ENCODE measurements around the gene KLHL10. TPM values are rescaled to one million over a fixed set of nuclear protein-coding genes. Genes with fewer than 3 reads are reported as not detected.
"Not testable (repeated sequence)": the region's sequence is repeated elsewhere in the genome, so short reads cannot be mapped to it uniquely, and the experiment has no call there.

KLHL10 gene
- total RNA-seq, 1 donor from 2014 or later, result 0.50 TPM

GRCh38 chr17:41824086-41824485 is 13.5 kb upstream of the KLHL10 start:
- no peaks in the 10 kb centered on the region for H3K4me1 ChIP-seq
- TF ChIP-seq CTCF (IDR thresholded peaks at IDR 0.05), result no peak
- peaks cover 44% of the 10 kb centered on the region for H3K36me3 ChIP-seq
- no peaks in the 10 kb centered on the region for H3K27me3 ChIP-seq (ENCODE audit: low read depth)
- H3K27ac ChIP-seq, result no peak overlapping the region
- H3K9me3 ChIP-seq, result no peaks in the 10 kb centered on the region
- intact Hi-C loops (cut with DNase I), result no loop called here
- no peak overlapping the region for H3K4me3 ChIP-seq
- no peak for DNase-seq
- no peak for ATAC-seq

- Histone ChIP-seq H3K27me3 (ENCODE audit: low read depth) (no peaks in the 10 kb centered on the region), H3K4me3 (no peak overlapping the region), H3K27ac (no peak overlapping the region), H3K4me1 (no peaks in the 10 kb centered on the region), H3K36me3 (peaks cover 55% of the 10 kb centered on the region), H3K9me3 (no peaks in the 10 kb centered on the region)
- no peak for TF ChIP-seq CTCF (IDR thresholded peaks at IDR 0.05)
- intact Hi-C loops (cut with DNase I), result no loop called here
- peak; percentile 20 for DNase-seq
- ATAC-seq, result peak in 1 of 2 donors; percentile 15
Observed at GRCh38 chr17:41825175-41825845, 12.3 kb upstream of the KLHL10 start.

GRCh38 chr17:41829961-41830360 is 7.7 kb upstream of the KLHL10 start:
- H3K27ac ChIP-seq; H3K9me3 ChIP-seq; H3K27me3 ChIP-seq (ENCODE audit: low read depth); DNase-seq; intact Hi-C loops (cut with DNase I); H3K4me1 ChIP-seq; ATAC-seq; H3K4me3 ChIP-seq: not testable (repeated sequence)
- H3K36me3 ChIP-seq, result peaks cover 68% of the 10 kb centered on the region

- peaks cover 19% of the 10 kb centered on the region for H3K36me3 ChIP-seq
- H3K4me1 ChIP-seq, result peaks cover 17% of the 10 kb centered on the region
- no peaks in the 10 kb centered on the region for H3K9me3 ChIP-seq
- no peaks in the 10 kb centered on the region for H3K27me3 ChIP-seq (ENCODE audit: low read depth)
- no peak for DNase-seq
- H3K4me3 ChIP-seq, result peak overlapping the region; percentile 97
- peak; percentile 60 to 72 for ATAC-seq
- intact Hi-C loops (cut with DNase I), result no loop called here
- TF ChIP-seq CTCF (IDR thresholded peaks at IDR 0.05), result no peak
- peak overlapping the region; percentile 79 for H3K27ac ChIP-seq
Observed at GRCh38 chr17:41835214-41835799, 2.3 kb upstream of the KLHL10 start.

GRCh38 chr17:41835800-41836549 is 1.6 kb upstream of the KLHL10 start, which contains the start of gene NT5C3B:
NT5C3B (minus strand) TSS chr17:41836232; CDS start chr17:41836193, 39 bp downstream.
- H3K9me3 ChIP-seq, result no peaks in the 10 kb centered on the region
- peak; percentile 73 for DNase-seq
- intact Hi-C loops (cut with DNase I), result no loop called here

More at GRCh38 chr17:41835800-41836549, 1.6 kb upstream of the KLHL10 start, which contains the start of gene NT5C3B:
- peak; percentile 95 to 97 for ATAC-seq
- Histone ChIP-seq H3K27ac (peak within 1 kb of the TSS; percentile 79), H3K4me1 (peaks cover 17% of the 10 kb centered on the region), H3K4me3 (peak within 1 kb of the TSS; percentile 97), H3K36me3 (peaks cover 12% of the 10 kb centered on the region), H3K27me3 (ENCODE audit: low read depth) (no peaks in the 10 kb centered on the region)
- no peak for TF ChIP-seq CTCF (IDR thresholded peaks at IDR 0.05)
